ENCODE results near the gene CD22.

CD22 gene

GRCh38 chr19:35307931-35308330 lies 21.1 kb upstream of the CD22 start:
- Histone ChIP-seq H3K79me2 (ENCODE audit: control insufficient read depth, insufficient read depth, low read length, poor library complexity) (no peaks in the 10 kb centered on the region), H4K8ac (ENCODE audit: low read depth, low read length) (no peak overlapping the region), H3K79me1 (ENCODE audit: low read length) (no peaks in the 10 kb centered on the region), H2AFZ (ENCODE audit: insufficient read depth, low read length, poor library complexity) (no peak overlapping the region), H4K91ac (ENCODE audit: low read depth, low read length) (no peak overlapping the region), H3K14ac (ENCODE audit: low read length) (no peak overlapping the region), H3K36me3 (ENCODE audit: control insufficient read depth in 1 of 2, insufficient read depth in 2 of 2, low read length in 2 of 2) (no peaks in the 10 kb centered on the region), H2BK120ac (ENCODE audit: insufficient read depth, low read length, poor library complexity) (no peak overlapping the region), H2BK5ac (ENCODE audit: low read depth, low read length, poor library complexity) (no peak overlapping the region), H2BK12ac (ENCODE audit: low read length) (no peak overlapping the region), H3K18ac (ENCODE audit: low read length) (no peak overlapping the region), H3K27ac (ENCODE audit: low read depth, low read length) (no peak overlapping the region), H3K23ac (ENCODE audit: low read length) (no peak overlapping the region), H2AK5ac (ENCODE audit: low read length) (no peak overlapping the region), H3K27me3 (ENCODE audit: insufficient read depth, low read length) (no peaks in the 10 kb centered on the region), H3K4me3 (ENCODE audit: low read depth, low read length) (no peak overlapping the region), H3K4me2 (ENCODE audit: low read length) (no peak overlapping the region), H3K9me3 (ENCODE audit: insufficient read depth, low read depth, low read length) (peaks cover 2% of the 10 kb centered on the region), H3K4me1 (ENCODE audit: control insufficient read depth in 1 of 2, insufficient read depth in 2 of 2, low read length in 2 of 2) (peaks cover 6 to 13% of the 10 kb centered on the region in 2 experiments), H3K4ac (ENCODE audit: low read depth, low read length) (no peak overlapping the region), H4K12ac (ENCODE audit: low read depth, low read length) (no peak overlapping the region), H3K9ac (ENCODE audit: low read length) (no peak overlapping the region)
- WGBS (ENCODE audit: extremely low coverage, insufficient coverage, insufficient read length): no CpG with 5 or more reads among the region's 10 CpGs
- DNase-seq: no peak

DNA sequence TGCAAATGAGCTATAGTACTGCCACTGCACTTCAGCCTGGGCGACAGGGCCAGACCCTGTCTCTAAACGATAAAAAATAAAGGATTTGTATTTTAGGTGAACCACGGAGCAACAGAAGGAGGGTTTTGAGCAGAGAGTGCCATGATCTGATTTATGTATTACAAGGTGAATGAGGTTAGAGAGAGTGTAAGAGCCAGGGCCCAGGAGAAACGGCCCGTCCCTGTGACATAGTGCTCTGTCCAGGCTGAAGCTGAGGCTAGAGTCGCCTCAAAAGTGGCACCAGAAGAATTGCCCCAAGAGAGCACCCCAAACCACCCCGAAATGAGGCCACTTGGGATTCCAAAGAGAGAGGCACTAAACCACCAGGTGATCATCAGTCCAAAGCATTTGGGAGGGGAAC lies 20.1 kb upstream of the CD22 start:
- no peak overlapping the region for H4K91ac ChIP-seq (ENCODE audit: low read depth, low read length)
- H3K4me3 ChIP-seq (ENCODE audit: low read depth, low read length): no peak overlapping the region
- no CpG with 5 or more reads among the region's 7 CpGs for WGBS (ENCODE audit: extremely low coverage, insufficient coverage, insufficient read length)
- no peak overlapping the region for H2BK12ac ChIP-seq (ENCODE audit: low read length)
- no peak overlapping the region for H4K8ac ChIP-seq (ENCODE audit: low read depth, low read length)
- H3K79me2 ChIP-seq (ENCODE audit: control insufficient read depth, insufficient read depth, low read length, poor library complexity): no peaks in the 10 kb centered on the region
- H4K12ac ChIP-seq (ENCODE audit: low read depth, low read length): no peak overlapping the region
- H3K4ac ChIP-seq (ENCODE audit: low read depth, low read length): no peak overlapping the region
- H3K27me3 ChIP-seq (ENCODE audit: insufficient read depth, low read length): no peaks in the 10 kb centered on the region
- DNase-seq: no peak
- H3K23ac ChIP-seq (ENCODE audit: low read length): no peak overlapping the region
- H3K14ac ChIP-seq (ENCODE audit: low read length): no peak overlapping the region
- no peak overlapping the region for H3K9ac ChIP-seq (ENCODE audit: low read length)
- H3K4me1 ChIP-seq (ENCODE audit: control insufficient read depth in 1 of 2, insufficient read depth in 2 of 2, low read length in 2 of 2): peaks cover 6 to 13% of the 10 kb centered on the region in 2 experiments
- no peaks in the 10 kb centered on the region for H3K79me1 ChIP-seq (ENCODE audit: low read length)
- H3K36me3 ChIP-seq (ENCODE audit: control insufficient read depth in 1 of 2, insufficient read depth in 2 of 2, low read length in 2 of 2): no peaks in the 10 kb centered on the region
- H3K9me3 ChIP-seq (ENCODE audit: insufficient read depth, low read depth, low read length): peaks cover under 1% of the 10 kb centered on the region
- no peak overlapping the region for H3K18ac ChIP-seq (ENCODE audit: low read length)
- no peak overlapping the region for H2AFZ ChIP-seq (ENCODE audit: insufficient read depth, low read length, poor library complexity)
- no peak overlapping the region for H2AK5ac ChIP-seq (ENCODE audit: low read length)
- no peak overlapping the region for H3K4me2 ChIP-seq (ENCODE audit: low read length)
- H3K27ac ChIP-seq (ENCODE audit: low read depth, low read length): no peak overlapping the region
- no peak overlapping the region for H2BK5ac ChIP-seq (ENCODE audit: low read depth, low read length, poor library complexity)
- no peak overlapping the region for H2BK120ac ChIP-seq (ENCODE audit: insufficient read depth, low read length, poor library complexity)

- H3K4me2 ChIP-seq (ENCODE audit: low read length): no peak overlapping the region
- no peak overlapping the region for H4K12ac ChIP-seq (ENCODE audit: low read depth, low read length)
- no peak overlapping the region for H2BK5ac ChIP-seq (ENCODE audit: low read depth, low read length, poor library complexity)
- no peaks in the 10 kb centered on the region for H3K79me2 ChIP-seq (ENCODE audit: control insufficient read depth, insufficient read depth, low read length, poor library complexity)
- no peaks in the 10 kb centered on the region for H3K9me3 ChIP-seq (ENCODE audit: insufficient read depth, low read depth, low read length)
- no peak overlapping the region for H3K27ac ChIP-seq (ENCODE audit: low read depth, low read length)
- peaks cover 6 to 13% of the 10 kb centered on the region in 2 experiments for H3K4me1 ChIP-seq (ENCODE audit: control insufficient read depth in 1 of 2, insufficient read depth in 2 of 2, low read length in 2 of 2)
- no peak overlapping the region for H3K4ac ChIP-seq (ENCODE audit: low read depth, low read length)
- no peak overlapping the region for H2AFZ ChIP-seq (ENCODE audit: insufficient read depth, low read length, poor library complexity)
- peak; percentile 99 for DNase-seq
- H3K23ac ChIP-seq (ENCODE audit: low read length): no peak overlapping the region
- no peak overlapping the region for H3K14ac ChIP-seq (ENCODE audit: low read length)
- no peaks in the 10 kb centered on the region for H3K36me3 ChIP-seq (ENCODE audit: control insufficient read depth in 1 of 2, insufficient read depth in 2 of 2, low read length in 2 of 2)
- no peaks in the 10 kb centered on the region for H3K79me1 ChIP-seq (ENCODE audit: low read length)
- no peak overlapping the region for H4K8ac ChIP-seq (ENCODE audit: low read depth, low read length)
- no peak overlapping the region for H2BK12ac ChIP-seq (ENCODE audit: low read length)
- H3K27me3 ChIP-seq (ENCODE audit: insufficient read depth, low read length): no peaks in the 10 kb centered on the region
- H2BK120ac ChIP-seq (ENCODE audit: insufficient read depth, low read length, poor library complexity): no peak overlapping the region
- H3K18ac ChIP-seq (ENCODE audit: low read length): no peak overlapping the region
- no peak overlapping the region for H3K4me3 ChIP-seq (ENCODE audit: low read depth, low read length)
- H2AK5ac ChIP-seq (ENCODE audit: low read length): no peak overlapping the region
- H3K9ac ChIP-seq (ENCODE audit: low read length): no peak overlapping the region
- H4K91ac ChIP-seq (ENCODE audit: low read depth, low read length): no peak overlapping the region
- no CpG with 5 or more reads among the region's 47 CpGs for WGBS (ENCODE audit: extremely low coverage, insufficient coverage, insufficient read length)
Measured at GRCh38 chr19:35309481-35310279, 19.3 kb upstream of the CD22 start.

DNA sequence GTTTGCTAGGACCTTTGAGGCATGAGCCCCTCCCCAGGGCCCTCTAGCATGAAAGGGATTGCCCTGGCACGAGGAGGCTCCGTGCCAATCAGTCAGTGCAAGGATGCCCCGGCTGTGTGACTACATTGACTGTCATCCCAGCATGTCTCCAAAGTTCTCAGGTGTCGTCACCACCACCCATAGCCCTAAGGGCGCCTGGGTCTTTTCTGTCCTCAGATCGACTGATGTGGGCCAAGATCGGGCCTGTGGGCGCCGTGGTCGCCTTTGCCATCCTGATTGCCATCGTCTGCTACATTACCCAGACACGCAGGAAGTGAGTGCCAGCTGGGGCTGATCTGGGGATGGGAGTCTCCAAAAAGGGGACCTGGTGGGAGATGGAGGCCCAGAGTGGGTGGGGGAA lies 18.7 kb upstream of the CD22 start:
- H3K4me1 ChIP-seq (ENCODE audit: control insufficient read depth in 1 of 2, insufficient read depth in 2 of 2, low read length in 2 of 2): peaks cover 6 to 13% of the 10 kb centered on the region in 2 experiments
- H3K27ac ChIP-seq (ENCODE audit: low read depth, low read length): no peak overlapping the region
- no peaks in the 10 kb centered on the region for H3K36me3 ChIP-seq (ENCODE audit: control insufficient read depth in 1 of 2, insufficient read depth in 2 of 2, low read length in 2 of 2)
- no CpG with 5 or more reads among the region's 12 CpGs for WGBS (ENCODE audit: extremely low coverage, insufficient coverage, insufficient read length)
- no peak overlapping the region for H3K23ac ChIP-seq (ENCODE audit: low read length)
- no peaks in the 10 kb centered on the region for H3K9me3 ChIP-seq (ENCODE audit: insufficient read depth, low read depth, low read length)
- H2AFZ ChIP-seq (ENCODE audit: insufficient read depth, low read length, poor library complexity): no peak overlapping the region
- DNase-seq: peak; percentile 80 to 87
- H2BK12ac ChIP-seq (ENCODE audit: low read length): no peak overlapping the region
- H3K4ac ChIP-seq (ENCODE audit: low read depth, low read length): no peak overlapping the region
- no peak overlapping the region for H3K4me2 ChIP-seq (ENCODE audit: low read length)
- H2BK5ac ChIP-seq (ENCODE audit: low read depth, low read length, poor library complexity): no peak overlapping the region
- H4K91ac ChIP-seq (ENCODE audit: low read depth, low read length): no peak overlapping the region
- H3K14ac ChIP-seq (ENCODE audit: low read length): no peak overlapping the region
- no peaks in the 10 kb centered on the region for H3K79me2 ChIP-seq (ENCODE audit: control insufficient read depth, insufficient read depth, low read length, poor library complexity)
- H4K12ac ChIP-seq (ENCODE audit: low read depth, low read length): no peak overlapping the region
- H2AK5ac ChIP-seq (ENCODE audit: low read length): no peak overlapping the region
- no peak overlapping the region for H3K9ac ChIP-seq (ENCODE audit: low read length)
- no peaks in the 10 kb centered on the region for H3K27me3 ChIP-seq (ENCODE audit: insufficient read depth, low read length)
- no peak overlapping the region for H3K18ac ChIP-seq (ENCODE audit: low read length)
- H4K8ac ChIP-seq (ENCODE audit: low read depth, low read length): no peak overlapping the region
- no peaks in the 10 kb centered on the region for H3K79me1 ChIP-seq (ENCODE audit: low read length)
- no peak overlapping the region for H3K4me3 ChIP-seq (ENCODE audit: low read depth, low read length)
- no peak overlapping the region for H2BK120ac ChIP-seq (ENCODE audit: insufficient read depth, low read length, poor library complexity)
